Articular chondrocyte of knee joint (primary cell): ENCODE results near the gene EXD3. TPM values are rescaled to one million over a fixed set of nuclear protein-coding genes. Genes with fewer than 3 reads are reported as not detected.

Experiments
- total RNA-seq: library from RNA; depleted of rRNA; stranded (reverse); fragments of >200 nt; gene quantifications from 2 replicates; pipeline ENCODE4 v1.2.3, GENCODE V29; 2012

Gene EXD3, protein sequence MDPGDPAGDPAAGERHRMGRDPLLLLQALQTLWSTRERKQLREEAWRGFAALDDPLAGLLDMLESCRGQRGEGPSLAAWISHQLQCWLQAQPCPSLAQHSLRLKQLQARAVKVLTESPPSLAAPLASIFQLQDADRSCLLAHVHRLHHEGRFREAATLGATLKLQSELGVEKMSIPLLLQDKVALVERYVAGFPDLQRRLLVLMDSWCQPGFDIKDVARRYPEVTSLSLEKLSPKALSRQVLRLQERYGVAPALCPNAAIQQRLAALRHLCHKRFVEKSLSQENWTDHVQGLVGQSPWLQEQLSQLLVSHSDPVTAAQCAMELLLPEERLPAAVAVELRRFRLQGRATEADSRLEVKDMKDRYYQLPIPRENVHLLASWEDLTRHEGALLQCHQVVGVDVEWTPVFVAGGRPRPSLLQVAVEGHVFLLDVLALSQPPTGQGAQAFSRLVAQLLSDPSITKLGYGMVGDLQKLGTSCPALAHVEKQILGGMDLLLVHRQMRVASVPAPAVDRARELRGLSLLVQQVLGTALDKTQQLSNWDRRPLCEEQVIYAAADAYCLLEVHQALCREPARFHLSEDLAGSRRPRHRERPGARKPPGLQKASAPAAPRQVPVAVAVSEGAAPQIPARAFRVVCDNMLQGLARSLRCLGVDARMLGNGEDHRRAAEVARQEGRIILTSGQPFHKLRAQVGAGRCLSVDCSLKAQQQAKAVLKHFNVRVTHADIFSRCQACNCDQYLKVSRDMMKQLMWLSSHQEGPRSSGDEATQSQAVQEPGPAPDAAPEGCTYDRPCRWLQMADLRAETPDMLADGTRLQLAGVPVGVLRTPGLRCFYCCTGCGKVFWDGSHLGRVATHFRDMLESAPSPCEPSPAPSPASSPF
- 6.3 and 7.6 TPM in 2 replicates for total RNA-seq

DNA sequence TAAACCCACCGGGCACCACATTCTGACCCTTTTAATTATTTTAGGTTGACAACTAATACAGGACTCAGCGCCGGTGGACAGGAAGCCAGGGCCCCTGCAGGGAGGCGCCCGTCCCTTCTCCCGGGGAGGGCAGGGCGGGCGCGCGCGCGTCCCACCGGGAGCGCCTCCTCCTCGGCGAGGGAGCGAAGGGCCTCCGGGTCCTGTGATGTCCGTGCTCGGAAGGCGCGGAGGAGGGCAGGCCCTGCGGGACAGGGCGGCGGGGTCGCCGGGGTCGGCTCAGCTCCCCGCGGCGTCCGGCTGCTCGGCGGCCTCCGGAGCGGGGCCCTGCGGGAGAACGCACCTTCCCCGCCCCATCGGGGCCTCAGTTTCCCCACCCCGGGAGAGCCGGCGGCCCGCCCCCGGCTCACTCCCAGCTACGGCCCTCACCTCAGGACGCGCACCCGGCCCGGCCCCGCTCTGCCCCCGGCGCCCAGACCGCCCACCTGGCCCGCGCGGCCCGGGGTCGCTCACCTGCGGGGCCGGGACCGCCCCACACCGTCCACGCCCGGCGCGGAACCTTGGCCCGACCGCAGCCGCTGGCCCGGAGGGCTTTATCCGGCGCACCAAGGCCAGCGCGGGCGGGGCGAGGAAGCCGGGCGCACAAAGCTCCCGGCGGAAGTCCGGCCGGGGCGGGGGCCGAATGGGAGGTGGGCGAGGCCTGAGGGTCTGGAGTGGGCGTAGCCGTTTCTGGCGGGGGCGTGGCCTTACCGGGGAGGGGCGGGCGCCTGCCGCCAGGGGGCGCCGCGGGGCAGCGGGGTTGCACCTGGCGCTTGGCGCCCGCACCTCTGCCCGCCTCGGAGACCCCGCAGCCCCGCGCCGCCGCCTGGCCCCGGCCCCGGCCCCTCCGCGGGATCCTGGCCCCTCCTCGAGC lies at the start of gene EXD3, which contains the start of gene NOXA1:
Gene EXD3, minus strand, starts transcription at position 559 of the 910 bp plus-strand sequence. CDS start 27,805 bp downstream, outside the sequence.
Gene NOXA1, plus strand, starts transcription at position 790 of the 910 bp plus-strand sequence. CDS start 137 bp downstream, outside the sequence.

DNA sequence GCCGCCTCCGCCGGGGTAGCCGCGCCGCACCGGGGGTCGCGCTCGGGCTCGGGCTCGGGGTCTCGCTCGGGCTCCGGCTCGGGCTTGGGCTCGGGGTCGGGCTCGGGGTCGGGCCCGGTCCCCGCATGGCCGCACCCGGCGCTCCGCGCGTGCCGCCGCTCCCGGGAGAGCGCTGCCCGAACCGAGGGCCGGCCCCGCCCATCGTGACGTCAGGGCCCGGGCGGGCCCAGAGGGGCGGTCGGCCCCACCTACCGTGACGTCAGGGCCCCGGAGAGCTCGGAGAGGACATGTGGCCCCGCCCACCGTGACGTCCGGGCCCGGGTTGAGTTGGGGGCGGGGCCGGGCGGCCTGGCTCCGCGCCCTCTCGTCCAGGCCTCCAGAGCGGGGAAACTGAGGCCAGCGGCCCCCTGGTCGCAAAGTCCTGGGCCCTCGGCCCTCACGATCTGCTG lies 36.2 kb upstream of the EXD3 start, which contains the start of gene NSMF:
Gene NSMF, minus strand, starts transcription at position 183 of the 449 bp plus-strand sequence. CDS start 232 bp downstream, outside the sequence.

DNA sequence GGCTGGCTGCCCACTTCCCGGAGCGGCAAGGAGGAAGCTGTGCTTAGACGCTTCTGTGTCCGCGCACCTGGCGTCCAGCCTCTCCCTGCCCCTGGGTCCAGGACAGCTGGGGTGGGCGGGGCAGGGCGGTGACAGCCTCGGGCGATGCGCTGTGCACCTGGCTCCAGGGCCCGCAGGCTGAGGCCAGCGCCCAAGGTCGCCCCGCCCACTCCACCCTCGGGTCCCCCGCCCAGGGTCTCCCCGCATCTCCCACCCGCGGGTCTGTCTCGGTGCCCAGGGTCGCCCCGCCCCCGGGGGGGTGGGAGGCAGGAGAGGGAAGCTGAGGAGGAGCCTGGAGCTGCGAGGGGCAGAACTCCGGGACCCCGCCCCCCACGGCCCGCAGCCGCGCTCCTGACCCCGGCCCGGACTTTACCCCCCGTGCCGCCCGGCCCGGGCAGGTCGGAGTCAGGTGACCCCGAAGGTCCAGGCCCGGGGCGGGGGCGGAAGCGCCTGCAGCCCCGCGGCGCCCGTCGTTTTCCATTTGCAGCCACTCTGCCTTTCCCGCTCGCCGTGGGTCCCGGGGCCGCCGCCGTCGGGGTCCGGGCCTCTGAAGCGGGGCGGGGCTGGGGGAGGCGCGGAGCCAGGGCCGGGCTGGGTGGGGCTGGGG lies 18.4 kb upstream of the EXD3 start, which contains the start of gene ENTPD8:
Gene ENTPD8, minus strand, starts transcription at position 69 of the 646 bp plus-strand sequence. CDS start 3,072 bp downstream, outside the sequence.

DNA sequence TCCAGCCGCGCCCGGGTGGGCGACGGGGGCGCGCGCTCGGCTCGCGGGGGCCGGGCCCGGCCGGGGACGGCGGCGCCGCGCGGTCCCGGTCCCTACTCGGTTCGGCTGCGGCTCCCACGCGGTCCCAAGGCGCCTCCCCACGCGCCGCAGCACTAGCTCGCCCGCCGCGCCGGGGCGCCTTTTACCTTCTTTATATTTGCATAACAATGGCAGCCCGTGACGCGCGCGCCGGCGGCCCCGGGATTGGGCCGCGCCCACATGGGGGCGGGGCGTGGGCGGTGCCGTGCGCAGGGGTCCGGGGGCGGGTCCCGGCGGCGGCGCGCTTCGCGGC lies 120.9 kb downstream of the EXD3 start, which contains the start of gene NRARP:
Gene NRARP, minus strand, starts transcription at position 154 of the 331 bp plus-strand sequence. CDS start 343 bp downstream, outside the sequence.

DNA sequence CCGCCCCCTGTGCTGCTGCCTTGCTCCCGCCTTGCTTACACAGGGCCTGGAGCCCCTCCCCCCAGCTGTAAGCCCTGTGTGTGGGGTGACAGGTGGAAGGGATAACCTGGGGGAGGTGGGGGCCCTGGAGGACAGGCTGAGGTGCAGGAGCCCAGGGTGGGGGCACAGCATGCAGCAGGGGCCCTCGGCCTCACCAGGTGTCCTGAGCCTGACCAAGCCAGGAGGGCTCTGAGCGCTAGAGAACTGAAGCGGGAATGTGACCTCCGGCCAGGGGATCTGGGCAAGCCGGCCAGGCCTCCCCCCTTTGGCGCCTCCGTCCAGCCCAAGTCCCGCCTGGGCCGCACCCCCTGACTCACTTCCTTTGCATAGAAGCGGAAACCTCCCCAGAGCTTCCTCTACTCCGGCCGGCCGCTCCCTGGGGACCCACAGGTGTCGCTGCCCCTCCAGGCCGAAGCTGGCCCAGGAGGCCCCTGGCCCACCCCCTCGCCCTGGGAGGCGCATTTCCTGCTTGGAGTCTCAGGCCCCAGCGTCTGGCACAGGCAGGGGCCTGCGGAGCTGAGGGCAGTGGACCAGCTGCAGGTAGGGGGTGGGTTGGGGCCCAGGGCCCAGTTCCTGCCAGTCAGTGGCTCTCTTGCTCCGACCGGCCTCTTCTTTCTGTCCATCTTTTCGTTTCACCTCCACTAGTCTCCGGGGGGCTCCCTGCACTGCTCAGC lies 145.5 kb downstream of the EXD3 start, which contains the start of gene TOR4A:
Gene TOR4A, plus strand, starts transcription at position 398 of the 713 bp plus-strand sequence. CDS start 964 bp downstream, outside the sequence.

Other genes with a start within 250 kb of the EXD3 start
- gene ANAPC2, start 234.6 kb downstream of the EXD3 start, total RNA-seq, result 21.9 and 24.7 TPM in 2 replicates
- gene SSNA1, start 234.5 kb downstream of the EXD3 start, total RNA-seq, result 41.7 and 44.6 TPM in 2 replicates
- 5.4 and 6.1 TPM in 2 replicates for gene TPRN, start 222.4 kb downstream of the EXD3 start, total RNA-seq
- gene TMEM203, start 217.5 kb downstream of the EXD3 start, total RNA-seq, result 29.0 and 29.4 TPM in 2 replicates
- 4.0 and 4.1 TPM in 2 replicates for gene NDOR1, start 217.5 kb downstream of the EXD3 start, total RNA-seq
- 0.39 TPM in 1 of 2 replicates, not detected in the other for gene RNF208, start 200.9 kb downstream of the EXD3 start, total RNA-seq
- 0.52 and 0.76 TPM in 2 replicates for gene CYSRT1, start 198.0 kb downstream of the EXD3 start, total RNA-seq
- not detected in 2 replicates for gene RNF224, start 195.7 kb downstream of the EXD3 start, total RNA-seq
- not detected in 2 replicates for gene SLC34A3, start 192.3 kb downstream of the EXD3 start, total RNA-seq
- gene TUBB4B, start 181.9 kb downstream of the EXD3 start, total RNA-seq, result 114 and 130 TPM in 2 replicates
- gene STPG3, start 171.9 kb downstream of the EXD3 start, total RNA-seq, result not detected in 2 replicates
- gene NELFB, start 167.8 kb downstream of the EXD3 start, total RNA-seq, result 37.6 and 40.1 TPM in 2 replicates
- 8.6 and 13.4 TPM in 2 replicates for gene TOR4A, start 145.4 kb downstream of the EXD3 start, total RNA-seq
- gene NRARP, start 120.9 kb downstream of the EXD3 start, total RNA-seq, result 0.13 and 0.22 TPM in 2 replicates
- 0.39 and 0.65 TPM in 2 replicates for gene NOXA1, start 231 bp upstream of the EXD3 start, total RNA-seq
- gene ENTPD8, start 18.2 kb upstream of the EXD3 start, total RNA-seq, result not detected in 2 replicates
- 22.7 and 27.0 TPM in 2 replicates for gene NSMF, start 36.2 kb upstream of the EXD3 start, total RNA-seq
- 2.6 and 3.0 TPM in 2 replicates for gene PNPLA7, start 127.2 kb upstream of the EXD3 start, total RNA-seq
- gene MRPL41, start 128.7 kb upstream of the EXD3 start, total RNA-seq, result 21.1 and 25.3 TPM in 2 replicates
- 13.1 and 15.7 TPM in 2 replicates for gene DPH7, start 155.8 kb upstream of the EXD3 start, total RNA-seq
- 8.1 and 8.8 TPM in 2 replicates for gene ZMYND19, start 167.3 kb upstream of the EXD3 start, total RNA-seq
- gene ARRDC1, start 182.5 kb upstream of the EXD3 start, total RNA-seq, result 11.9 and 16.9 TPM in 2 replicates
- gene EHMT1, start 195.8 kb upstream of the EXD3 start, total RNA-seq, result 34.9 and 41.6 TPM in 2 replicates